ENCODE results near the gene SEMA4G.
"Not testable (repeated sequence)": the region's sequence is repeated elsewhere in the genome, so short reads cannot be mapped to it uniquely, and the experiment has no call there.

The SEMA4G gene

GRCh38 chr10:100972115-100972903 is 3.0 kb downstream of the SEMA4G start:
- H3K27me3 ChIP-seq (ENCODE audit: control insufficient read depth, insufficient read depth, low read length): peaks cover 5% of the 10 kb centered on the region; the same call in 1 of the 2 replicates
- no peak overlapping the region for H3K4me3 ChIP-seq (ENCODE audit: low read depth, low read length)
- H3K27ac ChIP-seq (ENCODE audit: low read depth, low read length): no peak overlapping the region
- no peaks in the 10 kb centered on the region; the same call in 1 of the 2 replicates for H3K36me3 ChIP-seq (ENCODE audit: control insufficient read depth, insufficient read depth, low read length)
- H3K9ac ChIP-seq (ENCODE audit: low read length): no peak overlapping the region
- H3K9me3 ChIP-seq (ENCODE audit: control insufficient read depth, insufficient read depth, low read depth, low read length): no peaks in the 10 kb centered on the region
- H3K4me1 ChIP-seq (ENCODE audit: control insufficient read depth, insufficient read depth, low read length): peaks cover 26% of the 10 kb centered on the region

GRCh38 chr10:100972904-100973535 is 3.7 kb downstream of the SEMA4G start:
- Histone ChIP-seq H3K4me3 (ENCODE audit: low read depth, low read length) (no peak overlapping the region), H3K9me3 (ENCODE audit: control insufficient read depth, insufficient read depth, low read depth, low read length) (no peaks in the 10 kb centered on the region), H3K36me3 (ENCODE audit: control insufficient read depth, insufficient read depth, low read length) (peaks cover under 1% of the 10 kb centered on the region; the same call in 1 of the 2 replicates), H3K27me3 (ENCODE audit: control insufficient read depth, insufficient read depth, low read length) (peaks cover 5% of the 10 kb centered on the region; the same call in 1 of the 2 replicates), H3K4me1 (ENCODE audit: control insufficient read depth, insufficient read depth, low read length) (peaks cover 26% of the 10 kb centered on the region), H3K9ac (ENCODE audit: low read length) (no peak overlapping the region), H3K27ac (ENCODE audit: low read depth, low read length) (no peak overlapping the region)

GRCh38 chr10:100975397-100975796 is 6.1 kb downstream of the SEMA4G start:
- Histone ChIP-seq H3K36me3 (ENCODE audit: control insufficient read depth, insufficient read depth, low read length) (peaks cover 22% of the 10 kb centered on the region), H3K4me1 (ENCODE audit: control insufficient read depth, insufficient read depth, low read length) (peaks cover 18% of the 10 kb centered on the region)
- H3K27me3 ChIP-seq (ENCODE audit: control insufficient read depth, insufficient read depth, low read length); H3K9me3 ChIP-seq (ENCODE audit: control insufficient read depth, insufficient read depth, low read depth, low read length); H3K4me3 ChIP-seq (ENCODE audit: low read depth, low read length); H3K27ac ChIP-seq (ENCODE audit: low read depth, low read length); H3K9ac ChIP-seq (ENCODE audit: low read length): not testable (repeated sequence)

DNA sequence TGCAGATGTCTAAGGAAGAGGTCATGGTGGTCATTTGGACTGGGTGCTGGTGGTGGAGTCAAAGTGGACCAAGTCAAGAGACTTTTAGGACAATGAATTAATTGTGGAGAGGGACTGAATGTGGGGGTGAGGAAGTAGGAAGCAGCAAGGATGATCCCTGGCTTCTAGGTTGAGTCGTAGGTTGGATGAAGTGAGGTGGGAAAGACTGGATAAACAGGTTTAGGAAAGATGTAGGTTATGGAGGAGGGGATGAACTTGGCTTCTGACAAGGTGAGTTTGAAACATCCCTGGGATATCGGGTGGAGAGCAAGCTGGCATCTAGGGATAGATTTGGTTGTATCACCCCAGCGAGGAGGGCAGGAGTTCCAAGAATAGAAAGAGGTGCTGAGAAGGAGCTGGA is 7.6 kb downstream of the SEMA4G start:
- H3K4me1 ChIP-seq (ENCODE audit: control insufficient read depth, insufficient read depth, low read length): peaks cover 6% of the 10 kb centered on the region; the same call in 1 of the 2 replicates
- H3K9ac ChIP-seq (ENCODE audit: low read length): no peak overlapping the region
- no peaks in the 10 kb centered on the region for H3K27me3 ChIP-seq (ENCODE audit: control insufficient read depth, insufficient read depth, low read length)
- H3K4me3 ChIP-seq (ENCODE audit: low read depth, low read length): no peak overlapping the region
- no peak overlapping the region for H3K27ac ChIP-seq (ENCODE audit: low read depth, low read length)
- no peaks in the 10 kb centered on the region for H3K9me3 ChIP-seq (ENCODE audit: control insufficient read depth, insufficient read depth, low read depth, low read length)
- peaks cover 34% of the 10 kb centered on the region for H3K36me3 ChIP-seq (ENCODE audit: control insufficient read depth, insufficient read depth, low read length)

- no peaks in the 10 kb centered on the region for H3K27me3 ChIP-seq (ENCODE audit: control insufficient read depth, insufficient read depth, low read length)
- H3K9ac ChIP-seq (ENCODE audit: low read length): no peak overlapping the region
- no peaks in the 10 kb centered on the region for H3K9me3 ChIP-seq (ENCODE audit: control insufficient read depth, insufficient read depth, low read depth, low read length)
- no peak overlapping the region for H3K4me3 ChIP-seq (ENCODE audit: low read depth, low read length)
- no peak overlapping the region for H3K27ac ChIP-seq (ENCODE audit: low read depth, low read length)
- H3K36me3 ChIP-seq (ENCODE audit: control insufficient read depth, insufficient read depth, low read length): peaks cover 34% of the 10 kb centered on the region
- H3K4me1 ChIP-seq (ENCODE audit: control insufficient read depth, insufficient read depth, low read length): peaks cover under 1% of the 10 kb centered on the region; the same call in 1 of the 2 replicates
Observed at GRCh38 chr10:100977436-100977835, 8.1 kb downstream of the SEMA4G start.

GRCh38 chr10:100978121-100978900 is 9.0 kb downstream of the SEMA4G start:
- no peak overlapping the region for H3K9ac ChIP-seq (ENCODE audit: low read length)
- no peaks in the 10 kb centered on the region for H3K27me3 ChIP-seq (ENCODE audit: control insufficient read depth, insufficient read depth, low read length)
- no peak overlapping the region for H3K27ac ChIP-seq (ENCODE audit: low read depth, low read length)
- no peak overlapping the region for H3K4me3 ChIP-seq (ENCODE audit: low read depth, low read length)
- H3K9me3 ChIP-seq (ENCODE audit: control insufficient read depth, insufficient read depth, low read depth, low read length): no peaks in the 10 kb centered on the region
- H3K36me3 ChIP-seq (ENCODE audit: control insufficient read depth, insufficient read depth, low read length): peaks cover 41% of the 10 kb centered on the region
- no peaks in the 10 kb centered on the region for H3K4me1 ChIP-seq (ENCODE audit: control insufficient read depth, insufficient read depth, low read length)

GRCh38 chr10:100978901-100979195 is 9.5 kb downstream of the SEMA4G start:
- Histone ChIP-seq H3K27me3 (ENCODE audit: control insufficient read depth, insufficient read depth, low read length) (no peaks in the 10 kb centered on the region), H3K4me1 (ENCODE audit: control insufficient read depth, insufficient read depth, low read length) (no peaks in the 10 kb centered on the region), H3K27ac (ENCODE audit: low read depth, low read length) (no peak overlapping the region), H3K4me3 (ENCODE audit: low read depth, low read length) (no peak overlapping the region), H3K9me3 (ENCODE audit: control insufficient read depth, insufficient read depth, low read depth, low read length) (no peaks in the 10 kb centered on the region), H3K9ac (ENCODE audit: low read length) (no peak overlapping the region), H3K36me3 (ENCODE audit: control insufficient read depth, insufficient read depth, low read length) (peaks cover 42% of the 10 kb centered on the region)

GRCh38 chr10:100979791-100980272 is 10.5 kb downstream of the SEMA4G start:
- no peaks in the 10 kb centered on the region for H3K4me1 ChIP-seq (ENCODE audit: control insufficient read depth, insufficient read depth, low read length)
- H3K36me3 ChIP-seq (ENCODE audit: control insufficient read depth, insufficient read depth, low read length): peaks cover 44% of the 10 kb centered on the region

DNA sequence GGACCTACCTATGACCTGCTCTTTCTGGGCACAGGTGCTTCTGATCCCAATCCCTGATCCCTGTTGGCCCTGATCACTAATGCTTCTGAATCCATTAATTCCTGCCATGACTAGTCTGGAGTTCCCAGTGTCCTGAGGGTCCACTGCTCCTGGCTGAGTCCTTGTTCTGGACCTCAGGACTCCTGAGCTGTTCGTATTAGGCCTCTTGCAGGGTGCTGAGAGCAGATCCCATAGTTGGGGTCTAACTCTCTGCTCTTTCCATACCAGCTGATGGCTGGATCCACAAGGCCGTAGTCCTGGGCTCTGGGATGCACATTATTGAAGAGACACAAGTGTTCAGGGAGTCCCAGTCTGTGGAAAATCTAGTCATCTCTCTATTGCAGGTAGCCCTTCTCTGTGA is 11.0 kb downstream of the SEMA4G start:
- no peak overlapping the region for H3K4me3 ChIP-seq (ENCODE audit: low read depth, low read length)
- H3K9me3 ChIP-seq (ENCODE audit: control insufficient read depth, insufficient read depth, low read depth, low read length): no peaks in the 10 kb centered on the region
- H3K27me3 ChIP-seq (ENCODE audit: control insufficient read depth, insufficient read depth, low read length): no peaks in the 10 kb centered on the region
- no peak overlapping the region for H3K9ac ChIP-seq (ENCODE audit: low read length)
- H3K4me1 ChIP-seq (ENCODE audit: control insufficient read depth, insufficient read depth, low read length): no peaks in the 10 kb centered on the region
- H3K27ac ChIP-seq (ENCODE audit: low read depth, low read length): no peak overlapping the region
- peaks cover 45% of the 10 kb centered on the region for H3K36me3 ChIP-seq (ENCODE audit: control insufficient read depth, insufficient read depth, low read length)

More at GRCh38 chr10:100979791-100980272, 10.5 kb downstream of the SEMA4G start:
- Histone ChIP-seq H3K27ac (ENCODE audit: low read depth, low read length) (no peak overlapping the region), H3K9ac (ENCODE audit: low read length) (no peak overlapping the region), H3K4me3 (ENCODE audit: low read depth, low read length) (no peak overlapping the region), H3K27me3 (ENCODE audit: control insufficient read depth, insufficient read depth, low read length) (no peaks in the 10 kb centered on the region), H3K9me3 (ENCODE audit: control insufficient read depth, insufficient read depth, low read depth, low read length) (no peaks in the 10 kb centered on the region)

- Histone ChIP-seq H3K27me3 (ENCODE audit: control insufficient read depth, insufficient read depth, low read length) (no peaks in the 10 kb centered on the region), H3K9ac (ENCODE audit: low read length) (no peak overlapping the region), H3K9me3 (ENCODE audit: control insufficient read depth, insufficient read depth, low read depth, low read length) (no peaks in the 10 kb centered on the region), H3K36me3 (ENCODE audit: control insufficient read depth, insufficient read depth, low read length) (peaks cover 45% of the 10 kb centered on the region), H3K27ac (ENCODE audit: low read depth, low read length) (no peak overlapping the region), H3K4me1 (ENCODE audit: control insufficient read depth, insufficient read depth, low read length) (no peaks in the 10 kb centered on the region), H3K4me3 (ENCODE audit: low read depth, low read length) (no peak overlapping the region)
Observed at GRCh38 chr10:100980711-100981110, 11.4 kb downstream of the SEMA4G start.

Measured in HUES6 (cell line).